ENCODE results near the gene KRT83.

DNA sequence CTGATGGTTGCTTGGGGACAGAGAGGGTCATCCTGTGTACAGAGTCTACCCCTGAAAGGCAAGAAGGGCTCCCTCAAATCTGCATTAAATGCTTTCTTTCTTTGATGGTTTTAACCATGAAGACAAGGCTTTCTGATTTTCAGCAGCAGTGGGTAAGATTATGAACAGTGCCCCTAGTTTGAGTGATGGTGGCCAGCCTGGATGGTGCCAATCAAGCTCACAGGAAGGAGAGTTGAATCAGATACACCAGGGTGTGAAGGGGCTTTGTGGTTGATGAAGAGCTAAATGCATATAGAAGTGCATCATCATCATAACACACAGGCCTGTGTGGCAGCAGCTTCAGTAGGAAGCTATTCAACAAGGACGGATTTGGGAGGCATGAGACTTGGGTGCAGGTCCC, 40.4 kb upstream of the KRT83 start:
- TF ChIP-seq EP300 (IDR thresholded peaks at IDR 0.05) (no peak), CTCF (IDR thresholded peaks at IDR 0.05) (no peak)
